Smooth muscle cell of the pulmonary artery (primary cell): ENCODE data around the gene ASCC1. TPM values are rescaled to one million over a fixed set of nuclear protein-coding genes. Genes with fewer than 3 reads are reported as not detected.

Experiments
- total RNA-seq: library from RNA; depleted of rRNA; stranded (reverse); fragments of >200 nt; gene quantifications from 2 replicates; pipeline ENCODE4 v1.2.3, GENCODE V29; 2014

Gene ASCC1
- total RNA-seq, result 27.3 and 29.1 TPM in 2 replicates

DNA sequence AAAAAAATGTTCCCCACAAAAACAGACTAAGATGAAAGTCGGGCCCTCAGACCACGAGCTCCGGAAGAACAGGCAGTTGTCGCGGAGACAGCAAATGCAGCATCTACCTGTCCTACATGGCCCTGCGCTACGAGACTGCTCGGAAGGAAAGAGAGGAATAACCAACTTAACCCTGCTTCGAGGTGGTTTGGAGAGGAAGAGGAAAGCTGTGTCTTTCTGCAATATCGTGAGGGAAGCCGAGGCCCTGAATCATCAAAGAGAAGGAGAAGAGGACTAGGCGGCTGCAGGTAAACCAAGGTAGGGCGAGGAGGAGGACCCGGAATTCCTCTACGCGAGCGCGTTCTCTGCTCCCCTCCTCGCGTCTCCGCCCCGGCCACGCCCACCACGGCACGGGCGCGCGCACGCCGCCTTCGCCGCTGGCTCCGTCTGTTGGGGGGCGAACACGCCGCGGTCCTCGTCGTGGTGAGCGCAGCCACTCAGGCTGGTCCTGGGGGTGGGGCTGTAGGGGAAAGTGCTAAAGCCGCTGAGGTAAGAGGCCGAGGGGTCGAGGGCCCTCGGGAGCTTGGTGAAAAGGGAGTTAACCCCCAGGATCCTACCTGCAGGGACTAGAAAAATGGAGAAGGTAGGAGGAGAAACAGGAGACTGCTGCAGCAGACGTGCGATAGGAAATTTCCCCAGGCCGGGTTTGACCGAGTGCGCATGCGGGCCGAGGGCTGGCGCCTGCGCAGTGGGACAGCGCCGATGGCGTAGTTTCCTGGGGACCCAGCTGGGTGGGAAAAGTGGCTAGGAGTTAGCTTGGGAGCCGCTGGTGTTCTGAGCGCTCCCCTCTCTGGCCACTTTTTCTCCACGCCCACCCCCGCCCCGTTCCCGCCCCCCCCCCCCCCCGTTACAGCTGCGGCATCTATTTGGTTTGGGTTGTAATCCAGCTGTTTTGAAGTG, at the start of gene ASCC1, which contains the start of gene ANAPC16:
Gene ASCC1, minus strand, starts transcription at position 666 of the 939 bp plus-strand sequence. CDS start 2,978 bp downstream, outside the sequence.
Gene ANAPC16, plus strand, starts transcription at position 402 of the 939 bp plus-strand sequence. CDS start 7,903 bp downstream, outside the sequence.

DNA sequence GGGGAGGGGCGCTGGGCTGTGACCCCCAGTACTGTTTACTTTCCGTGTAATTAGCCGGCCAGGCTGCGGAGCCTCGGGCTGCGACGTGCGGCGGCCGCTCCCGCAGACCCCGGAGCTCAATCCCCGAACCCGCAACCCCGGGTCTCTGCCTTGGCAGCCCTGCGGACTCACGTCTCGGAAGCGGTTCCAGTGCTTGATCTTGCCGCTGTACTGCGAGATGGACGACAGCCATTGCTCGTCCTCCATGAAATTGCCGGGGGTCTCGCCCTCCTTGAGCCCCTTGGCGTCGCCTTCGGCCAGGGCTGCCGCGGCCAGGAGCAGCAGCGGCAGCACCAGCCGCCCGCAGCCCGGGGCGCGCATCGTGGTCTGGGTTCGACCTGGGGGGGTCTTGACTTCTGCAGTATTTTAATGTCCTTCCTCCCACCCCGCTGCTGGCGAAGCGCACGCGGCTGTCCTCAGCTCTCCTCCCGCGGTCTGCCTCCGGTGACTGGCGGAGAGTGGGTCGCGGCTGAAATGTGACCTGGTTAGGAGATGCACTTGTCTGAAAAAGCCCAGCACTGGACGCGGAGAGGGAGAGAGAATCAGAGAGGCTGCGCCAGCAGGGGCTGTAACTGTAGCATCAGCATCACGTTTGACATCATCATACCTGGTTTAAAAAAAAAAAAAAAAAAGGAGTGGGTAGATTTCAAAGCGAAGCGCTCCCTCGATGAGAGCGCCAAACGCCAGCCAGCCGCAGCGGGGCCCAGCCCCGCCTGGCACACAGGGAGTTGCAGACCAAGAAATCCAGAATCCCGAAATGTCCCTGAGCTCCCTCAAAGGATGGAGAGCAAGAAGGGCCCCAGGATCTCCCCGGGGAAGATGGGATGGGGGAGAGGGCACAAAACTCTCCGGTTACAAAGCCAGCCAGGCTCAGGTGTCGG, 127.8 kb downstream of the ASCC1 start, which contains the start of gene SPOCK2:
Gene SPOCK2, minus strand, starts transcription at position 583 of the 920 bp plus-strand sequence. Its CDS starts 223 bp downstream, at position 360.

Other genes with a start within 250 kb of the ASCC1 start
- gene SPOCK2, start 127.7 kb downstream of the ASCC1 start, total RNA-seq, result 0.26 and 0.69 TPM in 2 replicates
- gene ANAPC16, start 264 bp downstream of the ASCC1 start, total RNA-seq, result 50.8 and 53.4 TPM in 2 replicates
- 432 and 503 TPM in 2 replicates for gene DDIT4, start 57.6 kb upstream of the ASCC1 start, total RNA-seq
- 36.7 and 42.7 TPM in 2 replicates for gene DNAJB12, start 138.6 kb upstream of the ASCC1 start, total RNA-seq